HG02973 (cell line): ENCODE measurements around the gene ZSWIM3.
A peak's percentile ranks its signal among the peaks of the same experiment; 100 is the strongest.
"Not testable (repeated sequence)": the region's sequence is repeated elsewhere in the genome, so short reads cannot be mapped to it uniquely, and the experiment has no call there.

Experiments
- ATAC-seq: cut with Tn5 transposase; IDR thresholded peaks from one replicate; pipeline ENCODE4 v1.9.1; 2021; ENCODE audit warnings: moderate library complexity; ENCODE audit not compliant: unreplicated experiment

Gene ZSWIM3

GRCh38 chr20:45857114-45857881 lies at the start of gene ZSWIM3, which contains the start of gene ACOT8:
TSS of gene ZSWIM3 (plus strand) at chr20:45857614. CDS start at chr20:45857826, 212 bp downstream.
TSS of gene ACOT8 (minus strand) at chr20:45857392. CDS start at chr20:45857315, 77 bp downstream.
- peak; percentile 94 for ATAC-seq

DNA sequence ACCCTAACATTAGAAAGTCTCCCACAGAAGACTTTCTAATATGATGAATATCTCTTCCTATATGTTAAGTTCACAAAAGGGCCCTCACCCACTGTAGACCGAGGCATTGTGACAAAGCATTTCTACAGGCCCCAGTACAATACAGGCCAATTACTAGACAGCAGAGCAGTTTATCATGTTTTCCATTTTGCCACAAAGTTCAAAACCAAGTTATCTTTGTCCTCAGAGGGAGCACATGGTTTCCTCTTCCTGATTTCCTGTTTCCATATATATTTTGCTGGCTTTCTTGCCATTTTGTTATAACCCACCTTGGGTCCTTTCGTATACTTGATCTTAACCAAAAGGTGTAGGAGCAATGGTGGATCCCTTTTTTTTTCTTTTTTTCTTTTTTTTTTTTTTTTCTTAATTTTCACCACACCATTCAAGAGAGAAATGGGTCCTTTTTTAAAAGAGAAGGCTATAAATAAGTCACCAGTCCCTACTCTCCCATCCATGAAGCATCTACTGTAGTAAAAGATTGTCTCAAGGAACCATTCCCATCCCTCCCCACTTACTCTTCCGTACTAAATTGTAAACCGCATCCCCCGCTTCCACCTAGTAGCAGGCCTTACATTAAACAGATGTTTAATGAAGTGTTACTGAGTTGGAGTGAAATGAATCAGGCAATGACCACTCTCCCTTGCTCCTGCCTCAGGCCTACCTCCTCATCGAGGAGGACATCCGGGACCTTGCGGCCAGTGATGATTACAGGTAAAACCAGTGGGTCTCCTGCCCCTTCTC lies 47.0 kb upstream of the ZSWIM3 start:
- no peak for ATAC-seq

DNA sequence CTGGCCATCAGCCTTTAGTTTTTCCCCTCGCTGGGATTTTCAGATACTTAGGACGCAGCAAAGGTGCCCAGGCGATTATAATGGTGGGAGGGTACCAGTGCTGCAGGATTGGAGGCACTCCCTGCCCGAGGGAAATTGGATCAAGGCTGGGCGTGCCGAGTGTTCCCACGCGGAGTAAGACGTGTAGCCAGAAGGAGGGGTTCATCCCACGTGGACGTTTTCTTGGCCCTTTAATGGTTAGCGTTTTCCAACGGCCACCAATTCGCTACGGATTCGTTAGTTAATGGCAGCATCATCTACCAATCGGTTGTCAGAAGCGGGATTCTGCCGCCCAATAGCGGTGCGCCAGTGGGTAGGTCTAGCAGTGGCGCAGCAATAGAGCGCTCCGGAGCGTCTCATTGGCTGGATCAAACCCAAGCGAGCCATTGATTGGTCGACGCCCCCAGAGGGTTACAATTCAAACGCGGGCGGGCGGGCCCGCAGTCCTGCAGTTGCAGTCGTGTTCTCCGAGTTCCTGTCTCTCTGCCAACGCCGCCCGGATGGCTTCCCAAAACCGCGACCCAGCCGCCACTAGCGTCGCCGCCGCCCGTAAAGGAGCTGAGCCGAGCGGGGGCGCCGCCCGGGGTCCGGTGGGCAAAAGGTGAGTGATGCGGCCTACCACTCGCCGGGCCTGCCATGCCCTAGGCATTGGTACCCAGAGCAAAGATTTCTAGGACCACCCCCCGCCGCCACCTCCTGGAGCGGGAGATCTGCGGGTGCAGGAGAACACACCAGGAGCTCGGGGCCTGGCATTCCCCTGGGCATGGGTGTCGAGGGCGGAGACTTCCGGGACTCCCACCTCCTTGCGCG lies 45.0 kb upstream of the ZSWIM3 start, which contains the start of gene UBE2C:
Gene UBE2C (plus strand): TSS at position 488 of the 849 bp plus-strand sequence. CDS start 52 bp downstream, at position 540.
- ATAC-seq: peak; percentile 96

- no peak for ATAC-seq
Observed at GRCh38 chr20:45813006-45813340, 44.4 kb upstream of the ZSWIM3 start.

DNA sequence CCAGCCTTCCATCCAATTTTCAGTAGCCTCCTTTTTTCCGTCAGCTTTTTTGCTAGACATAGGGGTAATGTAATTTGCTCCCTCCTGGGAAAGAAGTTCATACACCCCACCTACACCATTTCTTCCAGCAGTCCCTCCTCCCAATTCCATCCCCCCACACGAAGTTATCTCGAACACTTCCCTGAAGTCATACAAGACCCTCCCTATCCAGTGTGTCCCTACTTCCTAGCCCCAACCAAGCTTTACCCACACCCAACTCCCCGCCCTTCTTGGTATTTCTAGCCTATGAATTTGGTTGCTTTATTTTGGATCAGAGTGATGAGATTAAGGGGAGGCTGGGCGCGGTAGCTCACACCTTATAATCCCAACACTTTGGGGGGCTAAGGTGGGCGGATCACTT lies 43.9 kb upstream of the ZSWIM3 start:
- ATAC-seq: no peak

- ATAC-seq: no peak
Observed at GRCh38 chr20:45814314-45814713, 43.1 kb upstream of the ZSWIM3 start.

GRCh38 chr20:45816951-45817350 lies 40.5 kb upstream of the ZSWIM3 start:
- no peak for ATAC-seq

- ATAC-seq: no peak
Observed at GRCh38 chr20:45817376-45818194, 39.8 kb upstream of the ZSWIM3 start.

GRCh38 chr20:45818239-45818638 lies 39.2 kb upstream of the ZSWIM3 start:
- no peak for ATAC-seq

- no peak for ATAC-seq
Observed at GRCh38 chr20:45819466-45819865, 37.9 kb upstream of the ZSWIM3 start.

GRCh38 chr20:45821947-45822346 lies 35.5 kb upstream of the ZSWIM3 start:
- ATAC-seq: no peak

- ATAC-seq: no peak
Observed at GRCh38 chr20:45822857-45823256, 34.6 kb upstream of the ZSWIM3 start.

DNA sequence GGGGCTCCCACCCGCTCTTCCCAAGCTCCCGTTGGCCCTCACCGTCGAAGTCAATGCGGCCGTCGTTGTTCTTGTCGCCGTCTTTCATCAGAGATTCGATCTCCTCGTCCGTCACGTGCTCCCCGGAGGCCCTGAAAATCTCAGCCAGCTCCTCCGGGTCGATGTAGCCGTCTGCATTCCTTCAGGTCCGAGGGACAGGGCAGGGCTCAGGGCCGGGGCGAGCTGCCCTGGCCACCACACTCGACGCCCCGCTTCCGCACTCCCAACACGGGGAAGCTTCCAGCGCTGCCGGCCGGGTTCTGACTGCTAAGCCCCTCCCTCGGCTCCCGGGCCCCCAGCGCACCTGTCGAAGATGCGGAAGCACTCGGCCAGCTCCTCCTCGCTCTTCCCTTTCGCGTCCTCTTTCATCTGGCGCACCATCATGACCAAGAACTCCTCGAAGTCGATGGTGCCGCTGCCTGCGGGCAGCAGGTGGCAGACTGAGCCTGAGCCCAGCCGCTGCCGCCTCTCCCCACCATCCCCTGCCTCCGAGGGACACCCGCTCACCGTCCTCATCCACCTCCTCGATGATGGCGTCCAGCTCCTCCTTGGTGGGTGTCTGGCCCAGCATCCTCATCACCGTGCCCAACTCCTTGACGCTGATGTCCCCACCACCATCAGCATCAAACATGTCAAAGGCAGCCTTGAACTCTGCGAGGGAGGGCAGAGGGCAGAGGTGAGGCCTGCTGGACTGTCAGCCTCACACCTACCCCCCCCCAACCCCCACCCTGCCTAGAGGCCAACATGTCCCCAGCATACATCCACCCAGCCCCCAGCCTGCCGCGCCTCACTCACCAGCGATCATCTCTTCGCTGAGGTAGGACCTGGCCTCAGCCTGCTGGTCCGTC lies 33.2 kb upstream of the ZSWIM3 start:
- ATAC-seq: no peak

DNA sequence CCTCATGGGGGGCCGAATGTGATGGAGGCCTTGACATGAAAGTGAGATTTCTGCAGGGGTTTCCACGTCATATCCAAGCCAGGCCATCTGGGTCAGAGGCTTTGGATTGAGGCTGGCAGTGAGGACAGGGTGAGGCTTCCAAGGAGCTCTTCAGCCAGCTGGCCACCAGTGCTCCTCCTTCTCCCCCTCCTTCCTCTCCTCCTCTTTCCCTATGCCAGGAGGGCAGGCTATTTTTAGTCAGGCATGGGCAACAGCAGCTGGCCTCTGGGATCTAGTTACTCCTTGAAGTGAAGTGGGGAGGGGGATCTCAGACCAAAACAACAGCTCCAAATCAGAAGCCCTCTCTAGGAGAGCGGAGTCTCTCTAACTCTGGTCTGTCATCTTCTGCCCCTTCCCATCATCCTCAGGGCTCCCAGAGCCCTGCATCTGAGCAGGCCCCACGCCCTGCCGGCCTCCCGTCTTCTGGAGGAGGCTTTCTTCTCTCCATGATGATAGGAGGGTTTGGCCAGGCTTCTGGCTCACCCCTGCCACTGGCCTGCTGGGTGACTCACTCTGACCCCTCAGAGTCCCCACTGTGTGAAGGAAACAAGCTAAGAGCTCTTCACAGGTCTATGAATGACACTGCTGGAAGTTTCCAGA lies 30.9 kb upstream of the ZSWIM3 start:
- no peak for ATAC-seq

GRCh38 chr20:45827030-45827652 lies 30.3 kb upstream of the ZSWIM3 start, which contains the start of gene TNNC2:
TSS of gene TNNC2 (minus strand) at chr20:45827312. CDS start at chr20:45827248, 64 bp downstream.
- ATAC-seq: no peak

GRCh38 chr20:45827712-45828111 lies 29.7 kb upstream of the ZSWIM3 start:
- no peak for ATAC-seq

GRCh38 chr20:45828589-45828988 lies 28.8 kb upstream of the ZSWIM3 start:
- no peak for ATAC-seq

GRCh38 chr20:45829673-45830106 lies 27.7 kb upstream of the ZSWIM3 start:
- not testable (repeated sequence) for ATAC-seq
